CD4-positive, alpha-beta T cell treated with Interleukin-21 for 1 hour (primary cell): ENCODE results near the gene SNX17.
"Not testable (repeated sequence)": the region's sequence is repeated elsewhere in the genome, so short reads cannot be mapped to it uniquely, and the experiment has no call there.

Experiments used
- DNase-seq: peaks from one replicate; pipeline ENCODE4 v3.0.0-alpha.2; 2020

The SNX17 gene

DNA sequence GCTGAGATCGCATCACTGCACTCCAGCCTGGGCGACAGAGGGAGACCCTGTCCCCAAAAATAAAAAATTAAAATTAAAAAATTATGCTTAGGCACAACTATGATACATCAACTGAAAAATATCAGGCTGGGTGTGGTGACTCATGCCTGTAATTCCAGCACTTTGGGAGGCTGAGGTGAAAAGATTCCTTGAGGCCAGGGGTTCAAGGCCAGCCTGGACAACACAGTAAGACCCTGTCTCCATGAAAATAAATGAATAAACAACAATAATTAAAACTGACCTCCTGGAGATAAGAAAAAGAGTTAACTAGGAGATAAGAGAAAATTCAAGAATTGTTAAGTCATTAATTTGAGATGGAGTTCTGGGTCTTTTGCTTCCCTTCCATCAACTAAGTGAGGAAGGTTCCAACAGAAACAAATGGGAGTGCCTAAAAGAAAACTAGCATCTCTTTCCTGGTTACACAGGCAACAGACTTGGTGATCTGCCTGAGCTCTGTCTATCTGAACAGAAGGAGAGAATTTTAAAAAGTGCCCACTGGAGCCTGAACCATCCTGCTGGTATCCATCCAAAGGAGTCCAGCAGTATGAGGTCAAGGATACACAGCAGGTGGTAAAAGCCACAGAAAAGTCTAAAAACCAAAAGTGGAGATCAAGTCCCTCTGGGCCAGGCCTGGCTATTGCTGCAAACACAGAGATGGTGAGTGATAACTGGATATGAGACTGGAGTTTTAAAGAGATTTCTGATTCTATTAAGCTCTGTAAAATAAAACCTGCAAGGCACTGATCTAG lies 30.1 kb downstream of the SNX17 start:
- DNase-seq, result no peak

DNA sequence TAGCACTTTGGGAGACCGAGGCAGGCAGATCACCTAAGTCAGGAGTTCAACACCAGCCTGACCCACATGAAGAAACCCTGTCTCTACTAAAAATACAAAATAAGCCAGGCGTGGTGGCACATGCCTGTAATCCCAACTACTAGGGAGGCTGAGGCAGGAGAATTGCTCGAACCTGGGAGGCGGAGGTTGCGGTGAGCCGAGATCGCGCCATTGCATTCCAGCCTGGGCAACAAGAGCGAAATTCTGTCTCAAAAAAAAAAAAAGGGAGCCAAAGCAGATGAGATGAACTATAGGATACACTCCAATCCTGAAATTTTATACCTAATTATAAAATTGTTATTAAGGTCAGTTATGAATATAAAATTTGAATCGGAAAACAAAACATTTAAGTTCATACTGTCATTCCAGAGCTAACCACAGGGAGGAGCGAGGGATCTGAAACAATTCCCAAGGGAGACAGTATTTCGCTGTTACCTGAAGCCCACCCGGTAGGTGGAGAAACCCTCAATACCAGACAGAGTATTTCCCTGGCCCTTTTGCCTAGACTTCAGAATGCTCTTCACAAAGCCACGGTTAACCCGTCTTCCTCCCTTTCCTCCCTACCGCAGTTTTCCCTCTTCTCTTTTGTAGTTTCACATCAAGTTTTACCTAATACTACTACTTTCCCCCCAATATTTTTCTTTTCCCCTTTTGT lies 37.5 kb downstream of the SNX17 start:
- DNase-seq, result no peak

DNA sequence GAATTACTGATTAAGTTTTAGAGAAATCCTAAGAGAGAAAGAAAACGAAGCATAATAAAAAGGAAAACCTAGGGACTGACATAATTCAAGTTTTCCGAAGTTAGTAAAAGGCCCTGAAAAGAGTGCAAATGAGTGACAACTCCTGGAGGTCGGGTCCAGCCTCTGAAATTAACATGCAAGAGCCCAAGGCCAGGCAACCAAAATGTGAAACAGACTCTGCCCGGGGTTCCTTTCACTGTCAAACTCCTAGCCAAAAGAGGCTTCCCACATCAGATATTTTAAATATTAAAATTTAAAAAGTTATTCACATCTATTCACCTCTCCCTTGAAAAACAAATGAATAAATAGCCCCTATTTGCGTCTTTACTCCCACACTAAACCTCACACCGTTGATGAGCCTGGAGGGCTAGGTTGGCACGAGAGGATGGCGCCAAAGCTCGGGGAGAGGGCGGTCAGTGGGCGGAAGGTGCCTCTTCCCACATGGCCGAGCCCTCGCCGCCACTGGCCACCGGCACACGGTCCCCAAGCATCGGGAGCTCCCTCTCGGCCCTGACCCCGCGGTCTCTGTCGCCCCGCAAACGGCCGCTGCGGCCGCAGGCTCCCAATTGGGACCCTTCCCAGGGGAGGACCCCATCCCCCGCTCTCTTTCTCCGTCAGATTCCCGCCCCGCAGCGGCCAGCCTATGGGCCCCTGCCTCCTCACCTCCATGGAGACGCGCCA lies 38.3 kb downstream of the SNX17 start:
- DNase-seq, result no peak

DNA sequence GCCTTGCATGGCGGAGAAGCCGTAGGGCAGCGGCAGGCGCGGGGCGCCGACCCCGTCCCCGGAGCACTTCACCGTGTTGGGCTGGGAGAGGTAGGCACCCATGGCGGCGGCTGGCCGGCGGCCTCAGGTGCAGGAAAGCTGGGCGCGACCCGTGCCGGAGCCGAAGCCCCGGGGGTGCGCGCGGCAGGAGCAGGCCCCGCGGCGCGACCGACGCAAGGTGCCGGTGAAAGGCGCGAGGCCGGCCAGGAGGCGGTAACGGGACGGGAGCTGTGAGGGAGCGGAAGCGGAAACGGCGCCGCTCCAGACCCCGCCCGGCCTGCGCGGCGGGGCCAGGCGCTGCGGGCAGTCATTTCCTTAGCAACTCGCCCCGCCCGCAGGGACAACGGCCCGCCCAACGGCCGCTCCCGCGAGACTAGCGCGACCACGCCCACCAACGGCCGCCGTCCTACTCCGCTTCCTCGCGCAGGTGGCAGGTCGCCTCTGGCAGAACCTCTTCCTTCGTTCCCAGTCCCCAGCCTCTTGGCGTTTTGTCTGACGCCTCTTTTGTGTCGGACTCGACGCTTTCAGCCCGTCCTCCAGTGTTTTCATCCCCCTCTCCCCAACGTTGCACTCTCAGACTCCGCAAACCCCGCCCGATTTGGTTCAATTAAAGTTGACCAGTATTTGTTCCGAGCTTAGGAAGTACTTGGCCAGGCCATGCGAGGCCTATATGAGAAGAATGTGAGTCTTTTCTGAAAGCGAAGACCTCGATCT lies 39.1 kb downstream of the SNX17 start, which contains the start of gene PPM1G:
Gene PPM1G (minus strand): TSS at position 271 of the 753 bp plus-strand sequence. CDS start 169 bp downstream, at position 102.
- peak; percentile 95 for DNase-seq

DNA sequence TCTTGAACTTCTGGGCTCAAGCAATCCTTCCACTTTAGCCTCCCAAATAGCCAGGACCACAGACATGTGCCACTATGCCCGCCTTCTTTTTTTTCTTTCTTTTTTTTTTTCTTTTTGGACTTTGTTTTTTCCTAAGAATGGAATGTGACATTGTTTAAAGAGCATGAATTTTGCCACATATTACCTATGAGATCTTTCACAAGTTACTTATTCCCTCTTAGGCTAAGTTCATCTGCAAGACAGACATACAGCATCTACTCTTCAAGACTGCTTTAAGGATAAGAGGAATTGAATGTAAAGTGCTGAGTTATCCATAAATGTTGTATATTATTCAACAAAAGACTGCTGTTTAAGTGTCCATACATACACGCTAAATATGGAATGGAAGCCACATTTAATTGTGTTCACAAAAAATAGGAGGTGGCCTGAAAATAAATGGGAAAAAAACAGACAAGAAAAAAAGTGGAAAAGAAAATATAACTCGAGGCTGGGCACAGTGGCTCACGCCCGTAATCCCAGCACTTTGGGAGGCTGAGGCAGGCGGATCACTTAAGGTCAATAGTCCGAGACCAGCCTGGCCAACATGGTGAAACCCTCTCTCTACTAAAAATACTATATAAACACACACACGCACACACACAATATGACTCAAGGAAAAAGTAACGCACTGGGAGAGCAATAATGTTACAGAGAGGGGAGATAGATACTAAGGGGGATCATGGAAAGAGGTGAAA lies 42.2 kb downstream of the SNX17 start:
- no peak for DNase-seq

DNA sequence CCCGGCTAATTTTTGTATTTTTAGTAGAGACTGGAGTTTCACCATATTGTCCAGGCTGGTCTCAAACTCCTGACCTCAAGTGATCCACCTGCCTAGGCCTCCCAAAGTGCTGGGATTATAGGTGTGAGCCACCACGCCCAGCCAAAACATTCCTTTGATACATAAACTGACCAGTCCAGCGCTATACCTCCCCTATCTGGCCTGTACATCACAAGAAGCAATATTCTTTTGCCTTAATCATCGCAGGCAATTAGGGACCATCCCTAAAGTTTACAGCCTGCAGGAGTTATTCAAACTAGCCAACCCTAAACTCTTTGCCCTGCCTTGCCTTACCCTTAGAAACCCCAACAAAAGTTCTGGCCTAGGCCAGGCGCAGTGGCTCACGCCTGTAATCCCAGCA lies 45.7 kb downstream of the SNX17 start:
- no peak for DNase-seq

DNA sequence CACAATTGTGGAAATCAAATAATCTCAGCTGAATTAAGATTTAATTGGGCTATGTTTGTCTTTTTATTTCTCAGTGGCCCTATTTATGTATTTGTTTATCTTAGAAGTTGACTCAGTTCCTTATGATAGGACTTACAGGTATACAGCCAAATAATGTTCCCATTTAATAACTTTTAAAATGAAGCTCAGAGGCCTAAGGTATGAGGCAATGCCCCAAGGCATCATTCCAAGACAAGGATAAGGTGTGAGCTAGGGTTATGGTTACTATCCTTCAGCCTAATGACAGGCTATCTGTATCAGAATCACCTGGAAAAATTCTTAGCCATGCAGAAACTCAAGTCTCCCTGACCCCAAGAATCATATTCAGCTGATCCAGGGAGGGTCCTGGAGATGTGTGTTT lies 50.6 kb downstream of the SNX17 start:
- no peak for DNase-seq

DNA sequence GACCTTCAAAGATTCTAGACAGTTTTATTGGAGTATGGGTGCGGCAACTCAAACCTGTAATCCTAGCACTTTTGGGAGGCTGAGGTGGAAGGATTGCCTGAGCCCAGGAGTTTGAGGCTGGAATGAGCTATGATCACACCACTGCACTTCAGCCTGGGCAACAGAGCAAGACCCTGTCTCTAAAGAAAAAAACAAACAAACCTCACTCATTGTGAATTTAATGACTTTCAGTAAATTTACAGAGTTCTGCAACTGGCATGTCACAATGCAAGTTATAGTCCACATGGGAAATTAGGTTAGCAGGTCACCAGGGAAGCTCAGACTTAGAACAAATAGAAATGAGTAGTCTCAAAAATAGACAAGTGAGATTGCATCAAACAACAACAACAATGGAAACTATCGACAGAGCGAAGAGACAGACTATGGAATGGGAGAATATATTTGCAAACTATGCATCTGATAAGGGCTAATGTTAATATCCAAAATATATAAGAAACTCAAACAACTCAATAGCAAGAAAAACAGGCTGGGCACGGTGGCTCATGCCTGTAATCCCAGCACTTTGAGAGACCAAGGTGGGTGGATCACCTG lies 51.3 kb downstream of the SNX17 start:
- DNase-seq, result no peak

DNA sequence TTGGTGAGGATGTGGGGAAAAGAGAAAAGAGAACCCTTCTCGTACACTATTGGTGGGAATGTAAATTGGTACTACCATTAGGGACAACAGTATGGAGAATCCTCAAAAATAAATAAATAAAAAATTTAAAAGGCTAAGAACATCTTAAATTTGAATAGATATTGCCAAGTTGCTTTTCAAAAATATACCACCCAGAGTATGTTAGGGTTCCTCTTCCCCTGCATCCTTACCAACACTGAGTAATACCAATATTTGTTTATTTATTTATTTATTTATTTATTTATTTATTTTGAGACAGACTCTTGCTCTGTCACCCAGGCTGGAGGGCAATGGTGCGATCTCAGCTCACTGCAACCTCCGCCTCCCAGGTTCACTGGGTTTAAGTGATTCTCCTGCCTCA lies 52.5 kb downstream of the SNX17 start:
- DNase-seq, result no peak

DNA sequence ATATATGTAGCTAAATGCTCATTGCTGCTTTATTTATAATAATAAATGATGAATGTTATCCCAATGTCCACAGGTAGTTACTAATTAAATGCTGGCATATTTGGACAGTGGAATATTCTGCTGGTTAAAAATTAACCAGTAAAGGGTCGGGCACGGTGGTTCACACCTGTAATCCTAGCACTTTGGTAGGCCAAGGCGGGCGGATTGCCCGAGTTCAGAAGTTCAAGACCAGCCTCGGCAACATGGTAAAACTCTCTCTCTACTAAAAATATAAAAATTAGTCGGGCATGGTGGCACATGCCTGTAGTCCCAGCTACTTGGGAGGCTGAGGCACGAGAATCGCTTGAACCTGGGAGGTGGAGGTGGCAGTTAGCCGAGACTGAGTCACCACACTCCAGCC lies 54.6 kb downstream of the SNX17 start:
- DNase-seq, result not testable (repeated sequence)
